SJCRH30 (cell line): ENCODE results near the gene RTL1. TPM values are rescaled to one million over a fixed set of nuclear protein-coding genes. Genes with fewer than 3 reads are reported as not detected.

Experiments used
- DNase-seq, 2 experiments: peaks; one replicate each; pipeline ENCODE4 v3.0.0-alpha.2; 2015 to 2020
- H3K27ac ChIP-seq: fragments of 250-450 bp; sonication (Bioruptor Pico); 2 replicates; pipeline ENCODE4 v1.5.1; 2020; ENCODE audit warnings: mild to moderate bottlenecking, moderate library complexity
- H3K27me3 ChIP-seq: fragments of 250-450 bp; sonication (Bioruptor Pico); 2 replicates; pipeline ENCODE4 v1.5.1; 2020; ENCODE audit warnings: mild to moderate bottlenecking, moderate library complexity
- H3K36me3 ChIP-seq: fragments of 250-450 bp; sonication (Bioruptor Pico); 2 replicates; pipeline ENCODE4 v1.5.1; 2020; ENCODE audit warnings: mild to moderate bottlenecking, moderate library complexity
- H3K4me1 ChIP-seq: fragments of 250-450 bp; sonication (Bioruptor Pico); 2 replicates; pipeline ENCODE4 v1.5.1; 2020; ENCODE audit warnings: mild to moderate bottlenecking, moderate library complexity
- H3K4me3 ChIP-seq: fragments of 250-450 bp; sonication (Bioruptor Pico); 2 replicates; pipeline ENCODE4 v1.5.1; 2020; ENCODE audit warnings: mild to moderate bottlenecking, moderate library complexity
- H3K9me3 ChIP-seq: fragments of 250-450 bp; sonication (Bioruptor Pico); replicated peaks from 2 replicates; pipeline ENCODE4 v1.5.1; 2020; ENCODE audit warnings: mild to moderate bottlenecking, moderate library complexity
- total RNA-seq: library from RNA; depleted of rRNA; stranded (reverse); fragments of >200 nt; shearing (Covaris generic); gene quantifications from 2 replicates; pipeline ENCODE4 v1.2.3, GENCODE V29; 2014

The RTL1 gene
- total RNA-seq, 1 experiment from 2014 or later = 0.34 TPM

DNA sequence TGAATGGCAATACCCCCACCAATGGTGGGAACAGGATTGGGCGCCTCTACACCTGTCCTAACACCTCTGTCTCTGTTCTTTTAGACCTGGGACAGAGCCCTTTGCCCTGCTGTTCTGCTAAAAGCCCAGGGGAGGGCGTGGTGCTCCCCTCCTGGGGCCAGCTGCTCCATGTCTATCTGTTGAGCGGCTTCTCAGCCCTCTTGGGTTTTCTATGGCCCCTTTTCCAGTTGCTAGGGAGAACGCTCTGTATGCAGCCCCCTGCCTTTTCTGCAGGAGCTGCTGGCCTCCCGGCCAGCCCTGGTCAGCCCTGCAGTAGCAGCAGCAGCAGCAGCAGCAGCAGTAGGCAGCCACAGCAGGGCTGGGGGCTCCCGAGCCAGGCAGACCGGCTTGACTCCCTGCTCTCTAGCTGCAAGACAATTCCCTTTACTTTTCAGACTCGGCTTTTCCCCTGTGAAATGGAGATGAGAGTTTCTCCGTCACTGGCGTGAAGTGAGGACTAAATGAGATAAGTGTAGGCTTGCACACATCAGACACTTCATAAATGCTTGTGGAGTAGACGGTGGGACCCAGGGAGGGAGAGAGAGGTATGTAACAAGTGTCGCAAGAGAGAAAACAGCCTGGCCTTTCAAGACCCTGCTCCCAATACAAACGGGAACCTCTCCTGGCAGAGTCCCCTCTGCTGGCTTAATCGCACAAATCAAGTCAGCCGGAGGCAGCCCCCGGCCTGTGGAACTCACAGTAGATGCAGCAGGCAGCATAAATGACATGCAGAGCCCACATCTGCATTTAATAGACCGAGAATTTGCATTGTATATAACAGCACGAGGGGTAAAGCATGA lies 1.0 kb downstream of the RTL1 start:
- H3K27ac ChIP-seq = no peak overlapping the region
- no peaks in the 10 kb centered on the region for H3K9me3 ChIP-seq
- peaks cover 77% of the 10 kb centered on the region for H3K36me3 ChIP-seq
- peak in 1 of 2 experiments; percentile 55 for DNase-seq
- H3K4me1 ChIP-seq = no peaks in the 10 kb centered on the region
- H3K4me3 ChIP-seq = no peak overlapping the region
- H3K27me3 ChIP-seq = no peaks in the 10 kb centered on the region

DNA sequence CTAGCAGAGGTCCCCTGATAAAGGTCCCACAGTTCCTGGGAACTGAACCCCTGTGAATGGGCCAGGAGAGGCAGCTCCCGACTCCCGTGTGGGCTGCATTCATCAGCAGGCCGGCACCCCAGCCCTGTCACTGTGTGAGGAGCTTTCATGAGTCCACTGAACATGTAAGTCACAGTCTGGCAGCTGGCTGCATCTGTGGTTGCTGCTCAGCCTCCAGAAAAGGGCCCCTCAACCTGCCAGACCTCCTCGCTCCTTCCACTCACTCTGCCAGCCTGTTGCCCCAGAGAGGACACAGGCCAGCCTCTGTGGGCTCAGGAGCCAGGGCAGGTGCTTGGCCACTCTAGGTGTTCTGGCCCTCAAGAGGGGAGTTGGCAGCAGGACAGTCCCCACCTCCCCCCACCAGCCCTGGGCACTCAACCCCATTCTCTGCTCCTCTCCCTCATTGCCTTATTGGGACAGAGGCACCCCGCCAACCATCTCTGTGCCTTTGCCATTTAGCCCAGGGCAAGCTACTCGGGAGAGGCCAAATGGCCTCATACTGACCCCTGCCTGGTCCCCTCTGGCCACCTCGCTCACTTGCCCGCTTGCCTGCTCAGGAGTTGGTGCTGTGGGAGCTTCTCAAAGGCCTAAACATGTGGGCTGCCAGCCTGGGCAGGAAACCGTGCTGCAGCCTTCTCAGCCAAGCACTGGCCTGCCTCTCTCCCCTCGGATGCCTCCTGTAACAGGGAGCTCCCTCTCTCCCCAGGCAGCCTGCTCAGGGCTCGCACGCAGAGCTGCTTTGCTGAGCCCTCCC lies 1.9 kb downstream of the RTL1 start:
- Histone ChIP-seq H3K36me3 (peaks cover 75% of the 10 kb centered on the region), H3K4me1 (no peaks in the 10 kb centered on the region), H3K27ac (no peak overlapping the region), H3K27me3 (no peaks in the 10 kb centered on the region), H3K4me3 (no peak overlapping the region), H3K9me3 (no peaks in the 10 kb centered on the region)
- DNase-seq = no peak

DNA sequence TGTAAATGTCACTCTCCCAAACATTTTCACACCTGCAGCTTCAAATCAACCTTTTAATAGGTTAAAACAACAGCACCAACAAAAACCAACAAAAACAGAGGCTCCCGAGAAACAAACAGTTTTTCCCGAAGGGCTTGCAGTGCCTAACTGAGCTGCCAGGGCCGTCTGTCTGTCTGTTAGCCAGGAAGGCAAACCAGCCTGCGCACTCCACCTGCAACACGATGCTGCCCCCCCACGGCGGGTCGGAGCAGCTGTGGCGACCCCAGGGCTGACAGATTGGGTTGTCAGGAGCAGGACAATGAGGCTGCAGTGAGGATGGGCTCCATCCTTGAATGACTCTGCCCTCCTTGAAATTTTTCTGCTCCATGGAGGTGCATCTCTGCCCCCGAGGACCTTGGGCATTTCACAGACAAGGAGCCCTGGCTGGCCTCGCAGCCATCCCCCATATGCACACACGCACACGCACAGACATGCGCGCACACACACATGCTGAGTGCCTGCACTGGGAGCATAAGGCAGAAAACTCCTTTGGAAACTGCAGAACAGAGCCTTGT lies 2.6 kb downstream of the RTL1 start:
- Histone ChIP-seq H3K4me3 (no peak overlapping the region), H3K9me3 (no peaks in the 10 kb centered on the region), H3K36me3 (peaks cover 71% of the 10 kb centered on the region), H3K27me3 (no peaks in the 10 kb centered on the region), H3K27ac (peak overlapping the region; percentile 5; the same call in 1 of the 2 replicates), H3K4me1 (no peaks in the 10 kb centered on the region)
- peak; percentile 61 to 66 for DNase-seq

DNA sequence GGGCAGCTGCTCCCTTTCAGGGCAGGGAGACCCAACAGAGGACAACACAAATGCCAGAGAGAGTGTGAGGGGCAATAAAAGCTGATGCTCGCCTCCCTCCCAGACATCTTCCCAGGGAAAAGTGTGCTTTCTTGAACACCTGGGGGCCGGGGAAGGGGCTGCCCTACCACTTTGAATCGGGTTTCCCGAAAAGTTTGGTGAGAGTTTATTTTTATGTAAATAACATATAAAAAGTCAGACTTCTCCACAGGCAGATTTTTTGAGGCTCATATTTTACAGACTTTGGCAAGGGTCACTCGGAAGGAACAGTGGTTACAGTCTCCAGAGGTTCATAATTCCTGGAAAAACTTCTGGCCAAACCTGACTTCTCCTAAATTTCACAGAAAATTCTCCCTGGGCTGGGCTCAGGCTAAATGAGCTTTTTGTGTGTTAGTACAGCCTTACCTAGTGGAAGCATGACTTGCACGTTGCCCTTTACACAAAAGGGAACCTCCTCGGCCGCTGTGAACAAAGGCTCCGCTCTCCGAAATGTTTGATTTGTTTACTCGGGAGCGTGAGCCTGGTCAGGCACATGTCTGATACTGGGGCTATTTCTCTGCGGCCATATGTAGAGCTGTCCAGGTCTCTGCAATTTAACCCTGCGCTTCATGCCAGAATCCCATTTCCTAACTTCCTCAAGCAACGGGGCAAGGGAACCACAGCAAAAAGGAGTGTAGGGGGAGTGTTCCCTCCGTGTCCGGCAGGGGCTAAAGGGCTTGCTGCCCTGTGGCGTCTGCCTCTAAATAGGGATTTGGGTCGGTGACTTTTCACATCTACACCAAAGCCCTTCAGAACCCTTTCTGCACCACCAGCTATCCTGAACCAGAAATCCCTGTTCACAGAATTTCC lies 3.4 kb downstream of the RTL1 start:
- Histone ChIP-seq H3K4me3 (no peak overlapping the region), H3K4me1 (no peaks in the 10 kb centered on the region), H3K36me3 (peaks cover 76% of the 10 kb centered on the region), H3K27ac (peak overlapping the region; percentile 5), H3K9me3 (no peaks in the 10 kb centered on the region), H3K27me3 (no peaks in the 10 kb centered on the region)
- peak in 1 of 2 experiments; percentile 41 for DNase-seq

DNA sequence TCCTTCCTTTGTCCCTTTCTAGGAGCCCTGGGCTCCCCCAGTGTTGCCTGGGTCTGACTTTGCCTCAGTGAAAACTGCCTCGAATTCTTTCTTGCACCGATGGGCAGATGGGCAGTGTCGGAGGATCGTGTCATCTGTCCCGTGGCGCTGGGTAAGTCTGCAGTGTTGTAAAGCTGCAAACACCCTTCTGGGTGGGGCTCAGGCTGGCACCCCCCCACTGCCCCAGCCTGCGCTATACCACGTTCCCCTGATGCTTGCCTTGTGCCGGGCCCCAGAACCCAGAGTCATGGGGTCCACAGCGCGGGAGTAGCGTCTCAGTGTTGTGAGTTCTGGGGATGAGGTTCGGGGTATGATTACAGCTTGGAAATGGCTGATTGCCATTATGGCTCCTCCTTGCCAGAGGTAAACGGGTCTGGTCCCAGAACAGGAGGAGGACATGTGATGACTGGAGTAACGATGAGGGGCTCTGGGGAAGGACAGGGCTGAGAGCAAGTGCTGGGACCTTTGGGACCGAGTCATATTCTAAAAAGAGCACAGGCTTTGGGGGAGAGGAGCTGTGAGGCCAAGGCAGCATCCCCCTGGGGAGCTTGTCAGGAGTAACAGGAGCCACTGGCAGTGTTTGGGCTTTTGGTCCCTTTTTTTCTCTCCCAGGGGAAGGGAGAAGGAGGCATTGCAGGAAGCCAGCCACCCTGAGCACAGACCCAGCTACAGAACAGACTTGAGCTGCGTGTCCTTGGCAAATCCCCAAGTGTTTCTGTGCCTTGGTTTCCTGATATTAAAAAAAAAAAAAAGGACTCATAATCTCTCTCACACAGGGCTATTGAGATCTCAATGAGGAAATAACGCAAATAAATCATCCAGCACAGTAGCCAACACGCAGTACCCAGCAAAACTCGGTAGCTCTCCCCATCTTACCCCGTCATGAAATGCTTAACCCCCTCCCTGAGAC lies 4.3 kb downstream of the RTL1 start:
- no peak overlapping the region for H3K4me3 ChIP-seq
- no peaks in the 10 kb centered on the region for H3K9me3 ChIP-seq
- DNase-seq = peak in 1 of 2 experiments; percentile 41
- H3K36me3 ChIP-seq = peaks cover 80% of the 10 kb centered on the region
- no peaks in the 10 kb centered on the region for H3K4me1 ChIP-seq
- no peaks in the 10 kb centered on the region for H3K27me3 ChIP-seq
- peak overlapping the region; percentile 5; the same call in 1 of the 2 replicates for H3K27ac ChIP-seq

DNA sequence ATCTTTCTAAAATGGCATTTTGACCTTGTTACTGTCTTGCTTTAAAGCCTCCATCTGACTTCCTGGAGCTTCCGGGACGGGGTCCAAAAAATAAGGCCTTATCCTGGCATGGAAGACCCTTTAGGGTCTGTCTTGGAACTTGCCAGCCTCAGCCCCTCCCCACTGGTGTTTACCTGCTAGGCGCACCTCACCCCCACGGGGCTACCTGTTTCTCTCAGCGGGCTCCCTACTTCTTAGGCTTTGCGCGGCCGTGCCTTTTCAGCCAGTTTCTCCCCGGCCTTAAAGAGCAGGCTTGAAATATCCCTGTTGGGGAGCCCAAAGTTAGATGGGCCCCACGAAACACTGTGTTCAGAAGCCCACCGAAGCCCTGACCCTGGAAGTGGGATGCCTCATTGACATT lies 5.1 kb downstream of the RTL1 start:
- H3K27ac ChIP-seq = no peak overlapping the region
- H3K27me3 ChIP-seq = no peaks in the 10 kb centered on the region
- H3K4me3 ChIP-seq = no peak overlapping the region
- DNase-seq = no peak
- no peaks in the 10 kb centered on the region for H3K4me1 ChIP-seq
- H3K36me3 ChIP-seq = peaks cover 81% of the 10 kb centered on the region
- no peaks in the 10 kb centered on the region for H3K9me3 ChIP-seq

DNA sequence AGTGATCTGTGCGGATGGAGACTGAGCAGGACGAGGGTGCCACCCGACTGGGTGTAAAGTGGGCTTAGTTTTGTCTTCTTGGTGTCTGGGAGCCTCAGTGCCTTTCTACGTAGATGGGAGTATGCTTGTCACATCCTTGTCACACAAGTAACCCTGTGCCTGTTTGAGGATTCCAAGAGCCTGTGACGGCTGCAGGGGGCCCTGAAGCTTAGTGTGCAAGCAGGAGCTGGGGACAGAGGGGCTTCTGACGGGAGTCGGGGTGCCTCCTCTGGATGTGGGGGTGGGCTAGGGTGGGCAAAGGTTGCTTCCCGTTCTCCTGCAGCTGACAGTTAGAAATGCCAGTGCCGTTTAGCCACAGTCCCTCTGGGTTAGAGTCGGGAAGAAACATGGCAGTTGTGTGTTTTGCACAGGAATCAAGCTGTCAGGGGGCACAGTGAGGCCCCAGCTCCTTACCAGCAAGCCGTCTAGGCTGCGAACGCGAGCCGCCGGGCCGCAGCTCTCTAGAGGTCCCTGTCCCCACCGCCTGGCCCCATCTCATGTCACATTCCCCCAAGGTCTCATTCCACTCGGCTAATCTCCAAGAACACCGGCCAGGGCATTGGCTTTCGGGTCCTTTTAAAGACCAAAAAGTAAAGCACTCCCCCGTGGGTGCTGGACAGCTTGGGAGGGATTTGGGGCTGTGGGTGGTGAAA lies 7.0 kb downstream of the RTL1 start:
- H3K36me3 ChIP-seq = peaks cover 78% of the 10 kb centered on the region
- DNase-seq = peak in 1 of 2 experiments; percentile 34
- no peak overlapping the region for H3K27ac ChIP-seq
- H3K4me1 ChIP-seq = no peaks in the 10 kb centered on the region
- H3K27me3 ChIP-seq = no peaks in the 10 kb centered on the region
- H3K9me3 ChIP-seq = no peaks in the 10 kb centered on the region
- no peak overlapping the region for H3K4me3 ChIP-seq

DNA sequence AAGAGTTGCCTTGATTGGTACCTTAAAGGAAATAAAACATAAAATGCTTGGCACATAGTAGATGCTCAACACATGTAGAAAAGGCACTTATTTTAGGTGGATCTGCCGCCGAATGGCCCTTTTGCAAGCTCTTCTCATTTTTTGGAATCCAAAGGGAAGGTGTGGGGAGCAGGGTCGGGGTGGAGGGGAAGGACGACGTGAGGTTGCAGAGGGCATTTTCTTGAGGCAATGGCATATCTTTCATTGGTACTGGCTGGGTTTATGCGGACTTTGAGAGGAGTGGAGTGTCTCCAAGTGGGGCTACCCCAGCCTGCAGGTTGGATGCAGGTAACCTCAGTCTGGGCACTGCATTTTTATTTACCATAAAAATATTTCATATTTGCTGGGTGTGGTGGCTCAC lies 8.1 kb downstream of the RTL1 start:
- Histone ChIP-seq H3K4me1 (no peaks in the 10 kb centered on the region), H3K27ac (no peak overlapping the region), H3K36me3 (peaks cover 78% of the 10 kb centered on the region), H3K4me3 (no peak overlapping the region), H3K9me3 (no peaks in the 10 kb centered on the region), H3K27me3 (no peaks in the 10 kb centered on the region)
- no peak for DNase-seq

DNA sequence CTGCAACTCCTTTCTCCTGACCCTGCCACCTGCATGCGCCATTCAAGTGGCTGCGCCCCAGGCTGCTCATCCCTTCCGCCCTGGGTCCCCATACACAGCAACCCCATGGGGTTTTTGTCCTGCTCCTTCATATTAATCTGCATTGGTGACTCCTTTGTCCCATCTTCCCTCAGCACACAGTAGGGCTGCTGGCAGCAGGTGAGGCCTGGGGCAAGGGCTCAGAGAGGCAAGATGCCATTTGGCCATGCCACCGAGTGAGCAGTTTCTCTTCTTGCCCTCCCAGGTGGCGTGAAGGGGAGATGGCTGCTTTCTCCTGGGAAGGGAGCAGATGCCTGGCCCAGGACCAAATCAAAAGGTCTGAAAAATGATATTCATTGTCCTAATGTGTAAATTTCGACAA lies 9.1 kb downstream of the RTL1 start:
- Histone ChIP-seq H3K4me3 (no peak overlapping the region), H3K9me3 (no peaks in the 10 kb centered on the region), H3K36me3 (peaks cover 75% of the 10 kb centered on the region), H3K27me3 (no peaks in the 10 kb centered on the region), H3K27ac (no peak overlapping the region), H3K4me1 (no peaks in the 10 kb centered on the region)
- DNase-seq = no peak

DNA sequence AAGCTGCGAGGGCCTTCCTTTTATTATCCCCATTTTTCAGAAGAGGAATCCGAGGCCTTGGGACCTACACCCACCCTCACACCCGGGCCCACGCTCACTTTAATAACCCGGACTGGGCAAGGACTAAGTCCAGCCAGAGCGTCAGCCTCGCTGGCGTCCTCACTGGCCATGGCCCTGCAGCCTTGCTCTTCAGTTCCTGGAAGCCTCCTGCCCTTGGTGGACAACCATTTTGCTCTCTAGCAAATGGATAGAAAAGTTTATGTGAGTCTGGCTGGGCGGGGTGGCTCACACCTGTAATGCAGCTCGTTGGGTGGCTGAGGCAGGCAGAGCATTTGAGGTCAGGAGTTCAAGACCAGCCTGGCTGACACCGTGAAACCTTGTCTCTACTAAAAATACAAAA lies 9.8 kb downstream of the RTL1 start:
- no peak for DNase-seq
- Histone ChIP-seq H3K27ac (no peak overlapping the region), H3K27me3 (no peaks in the 10 kb centered on the region)

DNA sequence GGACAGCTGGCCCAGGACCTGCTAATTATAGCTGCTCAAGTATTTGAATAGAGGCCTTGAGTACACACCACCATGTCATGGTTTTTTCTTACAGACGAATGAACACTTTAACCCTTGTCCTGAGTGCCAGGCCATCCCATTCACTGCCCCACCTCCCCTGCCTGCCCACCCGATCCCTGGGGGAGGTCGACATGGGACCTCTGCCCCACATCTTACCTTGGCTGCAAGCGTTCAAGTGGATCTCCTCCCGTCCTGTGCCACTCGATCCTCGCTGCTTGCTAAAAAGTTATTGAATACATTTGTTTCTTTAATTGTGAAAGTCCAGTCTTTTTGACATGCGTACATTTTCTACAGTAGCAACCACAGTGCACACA lies 10.3 kb downstream of the RTL1 start:
- Histone ChIP-seq H3K36me3 (peaks cover 75% of the 10 kb centered on the region), H3K9me3 (no peaks in the 10 kb centered on the region), H3K27me3 (no peaks in the 10 kb centered on the region), H3K27ac (no peak overlapping the region), H3K4me1 (no peaks in the 10 kb centered on the region), H3K4me3 (no peak overlapping the region)
- no peak for DNase-seq

More for the DNA sequence above, 9.8 kb downstream of the RTL1 start:
- Histone ChIP-seq H3K36me3 (peaks cover 75% of the 10 kb centered on the region), H3K4me3 (no peak overlapping the region), H3K9me3 (no peaks in the 10 kb centered on the region), H3K4me1 (no peaks in the 10 kb centered on the region)

DNA sequence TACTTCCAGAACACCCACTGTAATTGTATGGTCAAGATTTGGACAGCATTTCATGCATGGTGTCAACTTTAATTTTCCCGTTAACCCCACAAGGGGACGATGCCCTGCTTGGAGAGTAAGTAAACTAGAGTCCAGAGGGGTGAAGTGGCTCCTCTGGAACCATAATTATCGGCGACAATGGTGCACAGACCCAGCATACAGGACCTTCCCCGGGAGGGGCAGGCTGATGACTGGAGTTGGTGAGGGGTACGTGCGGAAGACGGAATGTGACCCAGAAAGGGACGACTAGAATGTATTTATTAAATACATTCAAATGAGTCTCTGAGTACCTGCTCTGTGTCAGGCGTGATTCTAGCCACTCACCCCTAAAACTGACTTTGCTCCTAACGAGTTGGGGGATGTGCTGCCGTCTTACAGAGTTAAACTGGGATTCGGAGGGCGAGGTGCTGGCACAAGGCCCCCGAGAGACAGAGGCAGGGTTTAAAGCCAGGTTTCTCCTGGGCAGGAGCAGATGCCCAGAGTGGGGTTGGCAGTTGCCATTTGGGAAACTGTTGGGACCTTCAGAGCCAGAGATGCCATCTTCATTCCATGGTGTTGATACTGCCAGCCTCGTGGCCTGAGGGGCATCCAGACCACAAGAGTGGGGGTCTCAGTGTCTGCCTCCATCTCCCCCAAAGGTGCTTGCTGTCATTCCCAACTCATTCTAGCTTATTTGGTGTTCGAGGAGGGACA lies 10.9 kb downstream of the RTL1 start:
- Histone ChIP-seq H3K36me3 (peaks cover 76% of the 10 kb centered on the region), H3K27ac (no peak overlapping the region), H3K4me3 (no peak overlapping the region), H3K4me1 (no peaks in the 10 kb centered on the region), H3K27me3 (no peaks in the 10 kb centered on the region), H3K9me3 (no peaks in the 10 kb centered on the region)
- peak in 1 of 2 experiments; percentile 3 for DNase-seq
